OCI-LY3 (cell line): ENCODE results near the gene FAM163B.

ENCODE experiments used
- CTCF ChIP-seq: fragments of 200-600, 300-600 bp; sonication (generic); IDR thresholded peaks from 2 replicates; pipeline ENCODE4 v1.5.1; 2014; ENCODE audit warnings: antibody characterized with exemption, low read length, low read depth
- EZH2phosphoT487 ChIP-seq: fragments of 200-600 bp; shearing (Covaris generic); IDR thresholded peaks from 2 replicates; pipeline ENCODE4 v1.6.1; 2018; ENCODE audit warnings: antibody characterized with exemption, mixed run types, low read depth

DNA sequence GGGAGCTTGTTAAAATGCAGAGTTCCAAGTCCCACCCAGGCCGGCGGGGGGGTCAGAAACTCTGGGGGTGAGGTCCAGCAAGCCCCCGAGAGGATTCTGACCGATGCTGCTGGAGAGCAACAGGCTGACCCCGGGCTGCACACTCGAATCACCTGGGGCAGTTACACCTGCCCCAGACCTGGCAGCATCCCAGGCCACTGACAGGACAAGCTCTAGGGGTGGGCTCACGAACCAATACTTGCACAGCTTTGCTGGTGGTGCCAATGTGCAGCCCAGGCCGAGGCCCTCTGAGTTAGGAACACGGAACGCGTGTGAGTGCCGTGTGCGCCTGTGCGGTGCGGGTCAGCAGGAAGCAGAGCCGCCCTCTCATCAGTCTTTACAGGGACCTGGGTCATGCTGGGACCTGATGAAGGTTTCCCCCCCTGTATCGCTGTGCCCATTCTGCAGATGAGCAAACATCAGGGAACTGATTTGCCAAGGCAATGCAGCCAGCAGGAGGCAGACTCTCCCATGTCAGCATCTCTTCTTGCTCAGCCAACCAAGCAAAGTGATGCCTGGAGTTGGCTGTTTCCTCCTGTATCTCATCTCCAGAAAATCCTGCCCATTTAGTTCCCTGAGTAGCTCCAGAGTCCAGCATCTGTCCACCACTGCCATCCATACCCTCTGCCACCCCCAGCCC lies 16.3 kb downstream of the FAM163B start:
- peak; percentile 37 for TF ChIP-seq CTCF
- TF ChIP-seq EZH2phosphoT487, result no peak
